Endothelial cell of umbilical vein (primary cell): ENCODE data around the gene AKAP13. TPM values are rescaled to one million over a fixed set of nuclear protein-coding genes. Genes with fewer than 3 reads are reported as not detected.

Source experiments
- BruUV-seq: library from RNA; stranded (reverse); fragments of 400-500 nt; replicated peaks from 2 replicates; lab custom pipeline; 2021; lab: Mats Ljungman, UMichigan
- CTCF ChIA-PET: fragments of 300-600, 350-600 bp; sonication (Branson Sonifier 250); formaldehyde crosslinking; loops from one replicate; lab custom pipeline; 2021; ENCODE audit warnings: antibody characterized with exemption, inconsistent platforms; lab: Charles Lee
- POLR2A ChIA-PET: fragments of 300-600, 350-600 bp; sonication (Branson Sonifier 250); formaldehyde crosslinking; loops from one replicate; lab custom pipeline; 2021; ENCODE audit warnings: antibody characterized with exemption, inconsistent platforms; lab: Charles Lee
- DNase-seq: peaks from one replicate; pipeline ENCODE4 v3.0.0-alpha.2; 2011; ENCODE audit warnings: low read depth, low spot score
- FAIRE-seq: peaks from 2 replicates; lab custom pipeline; 2011; peaks lifted over from hg19 to GRCh38; lab: Jason Lieb, UNC
- H2AFZ ChIP-seq: 2 replicates; pipeline ENCODE4 v1.6.0; 2012; ENCODE audit warnings: low read depth, low read length, control low read depth, inconsistent platforms
- H3K27ac ChIP-seq: 2 replicates; pipeline ENCODE4 v1.5.1; 2011; ENCODE audit warnings: low read depth, mild to moderate bottlenecking, control low read depth, low read length, moderate library complexity; ENCODE audit not compliant: insufficient read depth
- H3K27me3 ChIP-seq, 2 experiments: 2 replicates each; pipeline versions ENCODE4 v1.6.0 to v1.6.1; 2011; ENCODE audit warnings: low read length in 2 of 2, mixed read lengths in 1 of 2; ENCODE audit not compliant: control insufficient read depth in 2 of 2, insufficient read depth in 2 of 2
- H3K36me3 ChIP-seq, 2 experiments: 2 replicates in 1 of 2; 3 replicates in 1 of 2; pipeline ENCODE4 v1.5.1; 2011; ENCODE audit warnings: low read length in 2 of 2, mild to moderate bottlenecking in 1 of 2, moderate library complexity in 1 of 2; ENCODE audit not compliant: control insufficient read depth in 2 of 2, insufficient read depth in 2 of 2; ENCODE audit errors: extremely low read depth in 1 of 2
- H3K4me1 ChIP-seq: 3 replicates; pipeline ENCODE4 v1.5.1; 2011; ENCODE audit warnings: mild to moderate bottlenecking, low read length; ENCODE audit not compliant: control insufficient read depth, insufficient read depth; ENCODE audit errors: extremely low read depth
- H3K4me2 ChIP-seq: 2 replicates; pipeline ENCODE4 v1.6.1; 2011; ENCODE audit warnings: low read length, control low read depth, mixed read lengths; ENCODE audit not compliant: insufficient read depth
- H3K4me3 ChIP-seq, 3 experiments: fragments of 200-600 bp in 1 of 3; sonication (generic), shearing (Covaris generic) in 1 of 3; replicated peaks in 1 of 3; 2 replicates each; pipeline ENCODE4 v1.5.1; 2011 to 2016; ENCODE audit warnings: control low read depth in 3 of 3, low read length in 3 of 3, mild to moderate bottlenecking in 2 of 3, inconsistent platforms in 1 of 3, low read depth in 1 of 3, moderate library complexity in 1 of 3; ENCODE audit not compliant: insufficient read depth in 1 of 3
- H3K79me2 ChIP-seq: 2 replicates; pipeline ENCODE4 v1.6.0; 2012; ENCODE audit warnings: low read length, inconsistent platforms; ENCODE audit not compliant: control insufficient read depth, insufficient read depth
- H3K9ac ChIP-seq: replicated peaks from 2 replicates; pipeline ENCODE3; 2011; ENCODE audit warnings: low read length, control low read depth; ENCODE audit not compliant: insufficient read depth; ENCODE audit errors: extremely low read depth
- H3K9me1 ChIP-seq: replicated peaks from 3 replicates; pipeline ENCODE4 v1.6.0; 2011; ENCODE audit warnings: mild to moderate bottlenecking, low read length; ENCODE audit not compliant: control insufficient read depth, insufficient read depth; ENCODE audit errors: extremely low read depth
- H3K9me3 ChIP-seq: replicated peaks from 2 replicates; pipeline ENCODE4 v1.5.1; 2012; ENCODE audit warnings: low read length, inconsistent platforms; ENCODE audit not compliant: control insufficient read depth, insufficient read depth
- H4K20me1 ChIP-seq: replicated peaks from 2 replicates; pipeline ENCODE3; 2011; ENCODE audit warnings: mild to moderate bottlenecking, low read length; ENCODE audit not compliant: control insufficient read depth, insufficient read depth; ENCODE audit errors: extremely low read depth
- CTCF ChIP-seq, 2 donors: IDR thresholded peaks; 1 replicate in 1 of 2; 2 replicates in 1 of 2; pipeline ENCODE4 v1.5.1; 2011; ENCODE audit warnings: low read length in 2 of 2, mild to moderate bottlenecking in 2 of 2, moderate library complexity in 2 of 2, control low read depth in 1 of 2, inconsistent platforms in 1 of 2, low read depth in 1 of 2; ENCODE audit not compliant: insufficient read depth in 1 of 2; ENCODE audit errors: extremely low read depth in 1 of 2
- EZH2 ChIP-seq: IDR thresholded peaks from 2 replicates; pipeline ENCODE4 v1.6.1; 2012; ENCODE audit warnings: borderline replicate concordance, low read depth, mild to moderate bottlenecking, moderate library complexity, low read length, inconsistent platforms; ENCODE audit not compliant: severe bottlenecking
- FOS ChIP-seq: IDR thresholded peaks from 2 replicates; pipeline ENCODE4 v1.6.1; 2011; ENCODE audit warnings: mild to moderate bottlenecking, low read length, moderate library complexity, borderline replicate concordance; ENCODE audit not compliant: insufficient read depth
- GATA2 ChIP-seq: IDR thresholded peaks from 2 replicates; pipeline ENCODE4 v1.7.0; 2011; ENCODE audit warnings: low read depth, mild to moderate bottlenecking, moderate library complexity, mixed read lengths, low read length; ENCODE audit not compliant: insufficient read length, insufficient read depth
- JUN ChIP-seq: IDR thresholded peaks from 2 replicates; pipeline ENCODE4 v1.6.1; 2011; ENCODE audit warnings: borderline replicate concordance, low read depth; ENCODE audit not compliant: insufficient read length, insufficient read depth
- MAX ChIP-seq: IDR thresholded peaks from 2 replicates; pipeline ENCODE4 v1.6.1; 2011; ENCODE audit not compliant: insufficient read depth, insufficient read length
- MYC ChIP-seq: IDR thresholded peaks from one replicate; pipeline ENCODE4 v1.6.1; 2011; ENCODE audit warnings: mild to moderate bottlenecking, low read depth, low read length
- POLR2A ChIP-seq: IDR thresholded peaks from 2 replicates; pipeline ENCODE4 v1.6.1; 2012; ENCODE audit warnings: low read depth, mild to moderate bottlenecking, control low read depth, low read length
- POLR2AphosphoS5 ChIP-seq: IDR thresholded peaks from 2 replicates; pipeline ENCODE4 v1.6.1; 2012; ENCODE audit warnings: low read depth, mild to moderate bottlenecking, control low read depth, low read length, moderate library complexity; ENCODE audit not compliant: insufficient read depth
- dilution Hi-C: fragments of 300-500 bp; cut with MboI; formaldehyde crosslinking; loops from one replicate; pipeline ENCODE4 v1.15.0; 2019; ENCODE audit warnings: low sequenced_read_pairs; ENCODE audit not compliant: extremely low pct_ligation_motif_present
- intact Hi-C: fragments of 100-400 bp; cut with micrococcal nuclease; formaldehyde crosslinking; loops from one replicate; pipeline ENCODE4 v1.10.0; 2022
- polyA plus RNA-seq, 4 experiments: library from polyadenylated mRNA; depleted of rRNA in 3 of 4; stranded (reverse) in 3 of 4; unstranded in 1 of 4; fragments of >200 nt; gene quantifications; 2 replicates each; pipeline versions ENCODE4 v1.2.1 to v1.2.3, GENCODE V29; 2011 to 2012; ENCODE audit warnings: missing spikeins in 1 of 4
- total RNA-seq: library from RNA; stranded (reverse); gene quantifications from 2 replicates; pipeline ENCODE4 v1.2.3, GENCODE V29; 2021

Gene AKAP13
- total and polyA plus RNA-seq, 2 donors (not counting 3 experiments of a cell fraction or from before 2014, with no cell fraction given), result 22.8 to 87.8 TPM

GRCh38 chr15:85542488-85542887 lies 162.1 kb downstream of the AKAP13 start:
- intact Hi-C loops, result loop anchor here (5.0 kb wide), 1 partner anchor 40 kb away; no protein-coding TSS in a partner anchor
- Histone ChIP-seq H3K27me3 (no peaks in the 10 kb centered on the region), H2AFZ (no peak overlapping the region), H3K9me3 (no peaks in the 10 kb centered on the region), H3K27ac (no peak overlapping the region), H3K4me1 (peaks cover 6% of the 10 kb centered on the region), H4K20me1 (no peaks in the 10 kb centered on the region), H3K9ac (no peak overlapping the region), H3K36me3 (peaks cover 0 to 3% of the 10 kb centered on the region in 2 experiments), H3K9me1 (no peaks in the 10 kb centered on the region), H3K4me2 (no peak overlapping the region), H3K4me3 (no peak overlapping the region), H3K79me2 (no peaks in the 10 kb centered on the region)
- ChIA-PET CTCF (interaction anchor here (1.1 to 2.1 kb wide), 2 partner anchors 11 to 57 kb away, joined by 5 read pairs; no protein-coding TSS in a partner anchor), POLR2A (no interaction called here)
- dilution Hi-C loops, result no loop called here
- no TSS peak for BruUV-seq
- DNase-seq (no peak), FAIRE-seq (no peak)
- TF ChIP-seq MAX, result no peak
- TF ChIP-seq FOS, result no peak
- no peak for TF ChIP-seq EZH2
- TF ChIP-seq POLR2AphosphoS5, result no peak
- TF ChIP-seq CTCF (IDR thresholded peaks at IDR 0.05; ENCODE audit: extremely low read depth in 1 of 2, insufficient read depth in 1 of 2, low read depth in 1 of 2, low read length in 2 of 2), result no peak
- no peak for TF ChIP-seq POLR2A
- TF ChIP-seq JUN, result no peak
- TF ChIP-seq GATA2, result no peak
- TF ChIP-seq MYC, result no peak
